Activated CD4-positive, alpha-beta T cell treated with anti-CD3 and anti-CD28 coated beads, Interleukin-2, amount 50 U/mL, for 48 hours (primary cell): ENCODE data around the gene EPB41L1.

ENCODE experiments used
- DNase-seq, 2 experiments: peaks; one replicate each; pipeline ENCODE4 v3.0.0-alpha.2; 2020

Gene EPB41L1

GRCh38 chr20:36155991-36156390 is 1.5 kb downstream of the EPB41L1 start:
- DNase-seq: no peak

- no peak for DNase-seq
Measured at GRCh38 chr20:36157610-36158009, 3.1 kb downstream of the EPB41L1 start.

- DNase-seq: no peak
Measured at GRCh38 chr20:36158160-36158741, 3.7 kb downstream of the EPB41L1 start.

GRCh38 chr20:36159833-36160232 is 5.3 kb downstream of the EPB41L1 start:
- DNase-seq: no peak

- no peak for DNase-seq
Measured at GRCh38 chr20:36162272-36162966, 7.9 kb downstream of the EPB41L1 start.

- DNase-seq: no peak
Measured at GRCh38 chr20:36167902-36168503, 13.5 kb downstream of the EPB41L1 start.

- DNase-seq: no peak
Measured at GRCh38 chr20:36170542-36171215, 16.1 kb downstream of the EPB41L1 start.

GRCh38 chr20:36173451-36173933 is 19.0 kb downstream of the EPB41L1 start:
- DNase-seq: no peak

GRCh38 chr20:36175016-36175415 is 20.5 kb downstream of the EPB41L1 start:
- no peak for DNase-seq

- no peak for DNase-seq
Measured at GRCh38 chr20:36175475-36175995, 21.0 kb downstream of the EPB41L1 start.

GRCh38 chr20:36177716-36178115 is 23.2 kb downstream of the EPB41L1 start:
- DNase-seq: no peak

- DNase-seq: no peak
Measured at GRCh38 chr20:36179170-36179945, 24.8 kb downstream of the EPB41L1 start.

- no peak for DNase-seq
Measured at GRCh38 chr20:36180323-36180722, 25.8 kb downstream of the EPB41L1 start.

- no peak for DNase-seq
Measured at GRCh38 chr20:36181934-36182603, 27.5 kb downstream of the EPB41L1 start.

GRCh38 chr20:36182604-36183154 is 28.1 kb downstream of the EPB41L1 start:
- DNase-seq: no peak

- DNase-seq: no peak
Measured at GRCh38 chr20:36183155-36183944, 28.8 kb downstream of the EPB41L1 start.

GRCh38 chr20:36184816-36185776 is 30.6 kb downstream of the EPB41L1 start:
- DNase-seq: no peak

GRCh38 chr20:36193977-36194712 is 39.6 kb downstream of the EPB41L1 start:
- no peak for DNase-seq

- DNase-seq: no peak
Measured at GRCh38 chr20:36196676-36197075, 42.1 kb downstream of the EPB41L1 start.
